ENCODE results near the gene HOXC6.

The HOXC6 gene

GRCh38 chr12:54003625-54004024 is 24.6 kb upstream of the HOXC6 start (continued):
- TF ChIP-seq, protein P1, sequence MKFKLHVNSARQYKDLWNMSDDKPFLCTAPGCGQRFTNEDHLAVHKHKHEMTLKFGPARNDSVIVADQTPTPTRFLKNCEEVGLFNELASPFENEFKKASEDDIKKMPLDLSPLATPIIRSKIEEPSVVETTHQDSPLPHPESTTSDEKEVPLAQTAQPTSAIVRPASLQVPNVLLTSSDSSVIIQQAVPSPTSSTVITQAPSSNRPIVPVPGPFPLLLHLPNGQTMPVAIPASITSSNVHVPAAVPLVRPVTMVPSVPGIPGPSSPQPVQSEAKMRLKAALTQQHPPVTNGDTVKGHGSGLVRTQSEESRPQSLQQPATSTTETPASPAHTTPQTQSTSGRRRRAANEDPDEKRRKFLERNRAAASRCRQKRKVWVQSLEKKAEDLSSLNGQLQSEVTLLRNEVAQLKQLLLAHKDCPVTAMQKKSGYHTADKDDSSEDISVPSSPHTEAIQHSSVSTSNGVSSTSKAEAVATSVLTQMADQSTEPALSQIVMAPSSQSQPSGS (tag by site-specific recombination; IDR thresholded peaks at IDR 0.05; ENCODE audit: low read depth) = no peak
- TF ChIP-seq ZNF600 (tag by site-specific recombination; IDR thresholded peaks at IDR 0.05) = peak; percentile 41; the same call in 1 of the 2 replicates
- peak; percentile 80 for TF ChIP-seq KLF9 (tag by site-specific recombination; IDR thresholded peaks at IDR 0.05; ENCODE audit: low read depth)
- TF ChIP-seq GFI1B (tag by site-specific recombination; IDR thresholded peaks at IDR 0.05) = no peak
- no peak for TF ChIP-seq ZNF248 (tag by site-specific recombination; IDR thresholded peaks at IDR 0.05)
- no peak for TF ChIP-seq ZNF48 (tag by site-specific recombination; IDR thresholded peaks at IDR 0.05)
- no peak for TF ChIP-seq WT1 (tag by site-specific recombination; IDR thresholded peaks at IDR 0.05)
- TF ChIP-seq ZNF518A (tag by site-specific recombination; conservative IDR thresholded peaks at IDR 0.05; ENCODE audit: low read depth) = no peak
- no peak for TF ChIP-seq HIC1 (tag by site-specific recombination; IDR thresholded peaks at IDR 0.05)
- no peak for TF ChIP-seq ZNF138 (tag by site-specific recombination; IDR thresholded peaks at IDR 0.05; ENCODE audit: borderline replicate concordance)
- TF ChIP-seq ZNF157 (tag by site-specific recombination; IDR thresholded peaks at IDR 0.05) = no peak
- TF ChIP-seq BCL6B (tag by site-specific recombination; IDR thresholded peaks at IDR 0.05) = no peak
- TF ChIP-seq ZNF473 (tag by site-specific recombination; IDR thresholded peaks at IDR 0.05) = no peak
- TF ChIP-seq ZNF530 (tag by site-specific recombination; IDR thresholded peaks at IDR 0.05; ENCODE audit: low read depth) = no peak
- no peak for TF ChIP-seq ZFP41 (tag by site-specific recombination; IDR thresholded peaks at IDR 0.05; ENCODE audit: borderline replicate concordance)
- peak; percentile 94 for TF ChIP-seq ZNF366 (tag by site-specific recombination; conservative IDR thresholded peaks at IDR 0.05)
- TF ChIP-seq ZNF670 (tag by site-specific recombination; IDR thresholded peaks at IDR 0.05; ENCODE audit: low read depth) = no peak
- no peak for TF ChIP-seq YY2 (tag by site-specific recombination; IDR thresholded peaks at IDR 0.05)
- no peak for TF ChIP-seq ZNF639 (tag by site-specific recombination; IDR thresholded peaks at IDR 0.05)
- TF ChIP-seq ZNF202 (tag by site-specific recombination; IDR thresholded peaks at IDR 0.05; ENCODE audit: borderline replicate concordance) = no peak
- TF ChIP-seq SP7 (tag by site-specific recombination; IDR thresholded peaks at IDR 0.05) = no peak
- TF ChIP-seq BCL11B (tag by site-specific recombination; IDR thresholded peaks at IDR 0.05; ENCODE audit: low read depth) = no peak
- TF ChIP-seq, protein P2, sequence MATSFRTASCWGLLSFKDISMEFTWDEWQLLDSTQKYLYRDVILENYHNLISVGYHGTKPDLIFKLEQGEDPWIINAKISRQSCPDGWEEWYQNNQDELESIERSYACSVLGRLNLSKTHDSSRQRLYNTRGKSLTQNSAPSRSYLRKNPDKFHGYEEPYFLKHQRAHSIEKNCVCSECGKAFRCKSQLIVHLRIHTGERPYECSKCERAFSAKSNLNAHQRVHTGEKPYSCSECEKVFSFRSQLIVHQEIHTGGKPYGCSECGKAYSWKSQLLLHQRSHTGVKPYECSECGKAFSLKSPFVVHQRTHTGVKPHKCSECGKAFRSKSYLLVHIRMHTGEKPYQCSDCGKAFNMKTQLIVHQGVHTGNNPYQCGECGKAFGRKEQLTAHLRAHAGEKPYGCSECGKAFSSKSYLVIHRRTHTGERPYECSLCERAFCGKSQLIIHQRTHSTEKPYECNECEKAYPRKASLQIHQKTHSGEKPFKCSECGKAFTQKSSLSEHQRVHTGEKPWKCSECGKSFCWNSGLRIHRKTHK (tag by site-specific recombination; IDR thresholded peaks at IDR 0.05) = no peak
- TF ChIP-seq ZNF768 (tag by site-specific recombination; IDR thresholded peaks at IDR 0.05) = no peak
- no peak for TF ChIP-seq ZNF777 (tag by site-specific recombination; IDR thresholded peaks at IDR 0.05; ENCODE audit: borderline replicate concordance)
- 0 out of 2 replicates have a peak, but pooled peaks have one; percentile 17 for TF ChIP-seq ZFHX2 (tag by site-specific recombination; conservative IDR thresholded peaks at IDR 0.05)
- no peak for TF ChIP-seq ZNF558 (tag by site-specific recombination; IDR thresholded peaks at IDR 0.05)
- no peak for TF ChIP-seq ZNF837 (tag by site-specific recombination; IDR thresholded peaks at IDR 0.05)
